Endodermal cell (in vitro differentiated cells): Measurements from ENCODE around the gene BRD3. TPM values are rescaled to one million over a fixed set of nuclear protein-coding genes. Genes with fewer than 3 reads are reported as not detected.
"Not testable (repeated sequence)": the region's sequence is repeated elsewhere in the genome, so short reads cannot be mapped to it uniquely, and the experiment has no call there.

ENCODE experiments used
- DNase-seq: peaks from one replicate; pipeline ENCODE4 v3.0.0-alpha.2; 2017
- H3K27ac ChIP-seq: 2 replicates; pipeline ENCODE4 v1.5.1; 2013; ENCODE audit warnings: mild to moderate bottlenecking, low read depth, low read length, moderate library complexity
- H3K27me3 ChIP-seq: 2 replicates; pipeline ENCODE4 v1.6.1; 2013; ENCODE audit warnings: mild to moderate bottlenecking, low read length, moderate library complexity; ENCODE audit not compliant: insufficient read depth, control insufficient read depth, poor library complexity, severe bottlenecking
- H3K36me3 ChIP-seq: 2 replicates; pipeline ENCODE4 v1.7.0; 2013; ENCODE audit warnings: mild to moderate bottlenecking, low read length, moderate library complexity; ENCODE audit not compliant: control insufficient read depth, insufficient read depth
- H3K4me1 ChIP-seq: one replicate; pipeline ENCODE4 v1.7.0; 2013; ENCODE audit warnings: low read length; ENCODE audit not compliant: control insufficient read depth, insufficient read depth
- H3K4me3 ChIP-seq: 2 replicates; pipeline ENCODE4 v1.5.1; 2013; ENCODE audit warnings: mild to moderate bottlenecking, low read length, moderate library complexity
- H3K9ac ChIP-seq: 2 replicates; pipeline ENCODE4 v1.6.1; 2013; ENCODE audit warnings: mild to moderate bottlenecking, low read length, moderate library complexity; ENCODE audit not compliant: poor library complexity, severe bottlenecking; ENCODE audit errors: extremely low read depth
- H3K9me3 ChIP-seq: 2 replicates; pipeline ENCODE4 v1.6.1; 2013; ENCODE audit warnings: mild to moderate bottlenecking, low read length, moderate library complexity; ENCODE audit not compliant: control insufficient read depth
- H3K27ac Mint-ChIP-seq: 2 replicates; pipeline ENCODE4 v1.8.0; 2020; ENCODE audit warnings: mixed read lengths
- H3K27me3 Mint-ChIP-seq: 2 replicates; pipeline ENCODE4 v1.8.0; 2021; ENCODE audit warnings: mild to moderate bottlenecking, mixed read lengths; ENCODE audit not compliant: insufficient read depth
- H3K36me3 Mint-ChIP-seq: 2 replicates; pipeline ENCODE4 v1.8.0; 2020; ENCODE audit warnings: low read depth, mixed read lengths
- H3K4me1 Mint-ChIP-seq: 2 replicates; pipeline ENCODE4 v1.8.0; 2020; ENCODE audit warnings: mixed read lengths
- H3K4me3 Mint-ChIP-seq: 2 replicates; pipeline ENCODE4 v1.8.0; 2020; ENCODE audit warnings: mild to moderate bottlenecking, moderate library complexity, mixed read lengths
- H3K9me3 Mint-ChIP-seq: 2 replicates; pipeline ENCODE4 v1.8.0; 2020; ENCODE audit warnings: mild to moderate bottlenecking, mixed read lengths
- WGBS, 2 experiments: methylation state at CpG; one replicate each; pipeline versions ENCODE4 v1.1.5 to v1.1.7; 2013; ENCODE audit warnings: missing lambda C conversion rate in 2 of 2, mixed read lengths in 1 of 2; ENCODE audit not compliant: insufficient coverage in 1 of 2, insufficient read length in 1 of 2; 5-methylcytosine and 5-hydroxymethylcytosine counted together
- total RNA-seq, 2 donors: library from RNA; stranded (reverse); fragmentation: NEBNext Ultra II Directional in 1 of 2; extraction: Animal tissue kit (Norgen Biotek cat#: 25700) in 1 of 2; gene quantifications; 2 replicates in 1 of 2; 3 replicates in 1 of 2; pipeline ENCODE4 v1.2.1, GENCODE V29; 2021
- TF ChIP-seq, protein P1 (sequence below): fragments of 200-600 bp; sonication (generic); conservative IDR thresholded peaks from 2 replicates; pipeline ENCODE4 v1.5.0; 2021; ENCODE audit warnings: antibody characterized with exemption, mild to moderate bottlenecking

The BRD3 gene
- total RNA-seq, 2 donors from 2014 or later = 92.3 to 103 TPM

DNA sequence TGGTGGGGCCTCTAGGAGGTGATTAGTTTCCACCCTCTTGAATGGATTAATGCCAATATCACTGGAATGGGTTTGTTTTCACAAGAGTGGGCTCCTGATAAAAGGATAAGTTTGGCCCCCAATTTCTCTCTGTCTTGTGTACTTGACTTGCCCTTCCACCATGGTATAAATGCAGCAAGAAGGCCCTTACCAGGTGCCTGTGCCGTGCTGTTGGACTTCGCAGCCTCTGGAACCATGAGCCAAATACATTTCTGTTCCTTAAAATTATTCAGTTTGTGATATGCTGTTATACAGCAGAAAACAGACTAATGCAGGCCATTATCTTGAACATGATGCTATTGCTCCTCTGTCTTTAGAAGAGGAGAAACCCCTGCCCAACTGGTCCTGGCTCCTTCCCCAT is 17.8 kb upstream of the BRD3 start:
- Mint-ChIP-seq H3K4me3 (no peak overlapping the region), H3K9me3 (peaks cover 16% of the 10 kb centered on the region), H3K27ac (no peak overlapping the region), H3K27me3 (peaks cover 7% of the 10 kb centered on the region), H3K4me1 (no peaks in the 10 kb centered on the region), H3K36me3 (no peaks in the 10 kb centered on the region)
- 93% methylated on average over 2 of the region's 2 CpGs; no CpG with 5 or more reads in 1 of the 2 experiments for WGBS, 2 experiments
- Histone ChIP-seq H3K4me1 (no peaks in the 10 kb centered on the region), H3K27ac (no peak overlapping the region), H3K9me3 (peaks cover 11% of the 10 kb centered on the region), H3K9ac (no peak overlapping the region), H3K4me3 (no peak overlapping the region), H3K27me3 (peaks cover 6% of the 10 kb centered on the region), H3K36me3 (no peaks in the 10 kb centered on the region)
- TF ChIP-seq, protein P1, sequence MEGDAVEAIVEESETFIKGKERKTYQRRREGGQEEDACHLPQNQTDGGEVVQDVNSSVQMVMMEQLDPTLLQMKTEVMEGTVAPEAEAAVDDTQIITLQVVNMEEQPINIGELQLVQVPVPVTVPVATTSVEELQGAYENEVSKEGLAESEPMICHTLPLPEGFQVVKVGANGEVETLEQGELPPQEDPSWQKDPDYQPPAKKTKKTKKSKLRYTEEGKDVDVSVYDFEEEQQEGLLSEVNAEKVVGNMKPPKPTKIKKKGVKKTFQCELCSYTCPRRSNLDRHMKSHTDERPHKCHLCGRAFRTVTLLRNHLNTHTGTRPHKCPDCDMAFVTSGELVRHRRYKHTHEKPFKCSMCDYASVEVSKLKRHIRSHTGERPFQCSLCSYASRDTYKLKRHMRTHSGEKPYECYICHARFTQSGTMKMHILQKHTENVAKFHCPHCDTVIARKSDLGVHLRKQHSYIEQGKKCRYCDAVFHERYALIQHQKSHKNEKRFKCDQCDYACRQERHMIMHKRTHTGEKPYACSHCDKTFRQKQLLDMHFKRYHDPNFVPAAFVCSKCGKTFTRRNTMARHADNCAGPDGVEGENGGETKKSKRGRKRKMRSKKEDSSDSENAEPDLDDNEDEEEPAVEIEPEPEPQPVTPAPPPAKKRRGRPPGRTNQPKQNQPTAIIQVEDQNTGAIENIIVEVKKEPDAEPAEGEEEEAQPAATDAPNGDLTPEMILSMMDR = no peak
- no peak for DNase-seq

DNA sequence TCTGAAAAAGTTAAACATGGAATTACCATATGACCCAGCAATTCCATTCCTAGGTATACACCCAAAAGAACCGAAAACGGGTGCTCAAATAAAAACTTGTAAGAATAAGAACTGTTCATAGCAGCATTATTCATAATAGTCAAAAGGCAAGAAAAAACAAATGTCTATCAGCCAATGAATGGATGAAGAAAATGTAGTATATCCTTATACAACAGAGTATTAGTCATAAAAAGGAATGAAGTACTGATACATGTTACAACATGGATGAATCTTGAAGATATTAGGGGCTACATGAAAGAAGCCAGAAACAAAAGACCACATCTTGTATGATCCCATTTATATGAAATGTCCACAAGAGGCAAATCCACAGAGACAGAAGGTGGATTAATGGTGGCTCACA is 15.6 kb upstream of the BRD3 start:
- Histone ChIP-seq H3K36me3 (no peaks in the 10 kb centered on the region), H3K9ac (no peak overlapping the region), H3K27me3 (peaks cover 6% of the 10 kb centered on the region), H3K9me3 (peaks cover 11% of the 10 kb centered on the region), H3K27ac (no peak overlapping the region), H3K4me3 (no peak overlapping the region), H3K4me1 (no peaks in the 10 kb centered on the region)
- no peaks in the 10 kb centered on the region for H3K36me3 Mint-ChIP-seq
- H3K4me1 Mint-ChIP-seq = no peaks in the 10 kb centered on the region
- H3K27ac Mint-ChIP-seq = no peak overlapping the region
- TF ChIP-seq, protein P1 = no peak
- H3K4me3 Mint-ChIP-seq = no peak overlapping the region
- peaks cover 25% of the 10 kb centered on the region for H3K9me3 Mint-ChIP-seq
- no peak for DNase-seq
- 93 to 100% methylated on average over 2 of the region's 2 CpGs for WGBS, 2 experiments
- H3K27me3 Mint-ChIP-seq = peaks cover 9% of the 10 kb centered on the region

DNA sequence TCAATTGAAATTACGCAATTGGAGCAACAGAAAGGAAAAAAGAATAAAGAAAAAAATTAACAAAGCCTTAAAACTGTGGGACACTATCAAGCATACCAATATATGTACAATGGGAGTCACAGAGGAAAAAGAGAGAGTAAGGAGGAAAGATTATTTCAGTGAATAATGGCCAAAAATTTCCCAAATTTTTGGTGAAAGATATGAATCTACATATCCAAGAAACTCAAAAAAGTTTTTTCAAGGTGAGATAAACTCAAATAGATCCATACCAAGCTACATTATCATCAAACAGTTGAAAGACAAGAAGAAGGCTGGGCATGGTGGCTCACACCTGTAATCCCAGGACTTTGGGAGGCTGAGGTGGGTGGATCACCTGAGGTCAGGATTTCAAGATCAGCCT is 8.8 kb upstream of the BRD3 start:
- H3K4me3 ChIP-seq = no peak overlapping the region
- DNase-seq = no peak
- WGBS, 2 experiments = 27% methylated on average over 1 of the region's 1 CpG; no CpG with 5 or more reads in 1 of the 2 experiments
- H3K27ac Mint-ChIP-seq = no peak overlapping the region
- H3K9ac ChIP-seq = no peak overlapping the region
- no peak overlapping the region for H3K27ac ChIP-seq
- TF ChIP-seq, protein P1 = no peak
- peaks cover 13% of the 10 kb centered on the region for H3K27me3 Mint-ChIP-seq
- no peaks in the 10 kb centered on the region for H3K36me3 ChIP-seq
- H3K36me3 Mint-ChIP-seq = no peaks in the 10 kb centered on the region
- H3K4me1 Mint-ChIP-seq = no peaks in the 10 kb centered on the region
- H3K9me3 ChIP-seq = peaks cover 14% of the 10 kb centered on the region
- H3K27me3 ChIP-seq = peaks cover under 1% of the 10 kb centered on the region
- H3K4me3 Mint-ChIP-seq = no peak overlapping the region
- H3K9me3 Mint-ChIP-seq = peaks cover 41% of the 10 kb centered on the region
- H3K4me1 ChIP-seq = no peaks in the 10 kb centered on the region

DNA sequence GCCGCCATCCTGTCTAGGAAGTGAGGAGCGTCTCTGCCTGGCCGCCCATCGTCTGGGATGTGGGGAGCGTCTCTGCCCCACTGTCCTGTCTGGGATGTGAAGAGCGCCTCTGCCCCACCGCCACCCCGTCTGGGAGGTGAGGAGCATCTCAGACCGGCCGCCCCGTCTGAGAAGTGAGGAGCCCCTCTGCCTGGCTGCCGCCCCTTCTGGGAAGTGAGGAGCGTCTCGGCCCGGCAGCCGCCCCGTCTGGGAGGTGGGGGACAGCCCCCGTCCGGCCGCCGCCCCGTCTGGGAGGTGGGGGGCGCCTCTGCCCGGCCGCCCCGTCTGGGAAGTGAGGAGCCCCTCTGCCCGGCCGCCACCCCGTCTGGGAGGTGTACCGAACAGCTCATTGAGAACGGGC is 7.9 kb upstream of the BRD3 start:
- H3K4me3 Mint-ChIP-seq, H3K27ac ChIP-seq, H3K36me3 Mint-ChIP-seq, H3K4me1 Mint-ChIP-seq, H3K4me1 ChIP-seq, H3K27me3 ChIP-seq, H3K9ac ChIP-seq, H3K36me3 ChIP-seq, H3K27ac Mint-ChIP-seq, H3K4me3 ChIP-seq, DNase-seq: not testable (repeated sequence)
- peaks cover 20% of the 10 kb centered on the region for H3K27me3 Mint-ChIP-seq
- peaks cover 14% of the 10 kb centered on the region for H3K9me3 ChIP-seq
- WGBS, 2 experiments = 85 to 92% methylated on average over 4 to 30 of the region's 31 CpGs
- H3K9me3 Mint-ChIP-seq = peaks cover 48% of the 10 kb centered on the region
